MCF 10A (cell line): ENCODE data around the gene LRP8. TPM values are rescaled to one million over a fixed set of nuclear protein-coding genes. Genes with fewer than 3 reads are reported as not detected.

Experiments used
- BruUV-seq: library from RNA; stranded (reverse); fragments of 400-500 nt; replicated peaks from 2 replicates; lab custom pipeline; 2021; lab: Mats Ljungman, UMichigan
- CTCF ChIA-PET: fragments of 300-600 bp; sonication (Branson Sonifier 250); formaldehyde crosslinking; extraction: SDS; loops from one replicate; lab custom pipeline; 2021; ENCODE audit warnings: antibody characterized with exemption, inconsistent platforms; lab: Yijun Ruan, JAX
- POLR2A ChIA-PET: fragments of 300-600, 350-650 bp; sonication (Branson Sonifier 250); formaldehyde crosslinking; extraction: SDS; loops from one replicate; lab custom pipeline; 2020; ENCODE audit warnings: antibody characterized with exemption, inconsistent platforms; lab: Yijun Ruan, JAX
- DNase-seq: peaks from one replicate; pipeline ENCODE4 v3.0.0-alpha.2; 2018; ENCODE audit not compliant: unreplicated experiment
- H3K27ac Mint-ChIP-seq: one replicate; pipeline ENCODE4 v1.8.0; 2022; ENCODE audit warnings: mild to moderate bottlenecking, low read depth, mixed read lengths; ENCODE audit not compliant: unreplicated experiment
- H3K27me3 Mint-ChIP-seq: one replicate; pipeline ENCODE4 v1.8.0; 2022; ENCODE audit warnings: mixed read lengths; ENCODE audit not compliant: insufficient read depth, unreplicated experiment
- H3K36me3 Mint-ChIP-seq: one replicate; pipeline ENCODE4 v1.8.0; 2022; ENCODE audit warnings: mild to moderate bottlenecking, moderate library complexity, mixed read lengths; ENCODE audit not compliant: insufficient read depth, unreplicated experiment
- H3K4me1 Mint-ChIP-seq: one replicate; pipeline ENCODE4 v1.8.0; 2022; ENCODE audit warnings: mixed read lengths; ENCODE audit not compliant: insufficient read depth, unreplicated experiment
- H3K4me3 Mint-ChIP-seq: one replicate; pipeline ENCODE4 v1.8.0; 2022; ENCODE audit warnings: mild to moderate bottlenecking, moderate library complexity, mixed read lengths; ENCODE audit not compliant: unreplicated experiment
- H3K9me3 Mint-ChIP-seq: one replicate; pipeline ENCODE4 v1.8.0; 2022; ENCODE audit warnings: mixed read lengths; ENCODE audit not compliant: unreplicated experiment
- CTCF ChIP-seq: fragments of 200-600 bp; IDR thresholded peaks from one replicate; pipeline ENCODE4 v1.8.0; 2022; ENCODE audit warnings: antibody characterized with exemption, mild to moderate bottlenecking; ENCODE audit not compliant: unreplicated experiment
- intact Hi-C: fragments of 100-400 bp; cut with micrococcal nuclease; formaldehyde crosslinking; loops from 2 replicates; pipeline ENCODE4 v1.14.1; 2022
- total RNA-seq: library from RNA; stranded (reverse); gene quantifications from 2 replicates; pipeline ENCODE4 v1.2.3, GENCODE V29; 2022

LRP8 gene
- total RNA-seq, 1 experiment from 2014 or later, result 21.8 TPM

GRCh38 chr1:53344921-53345838 is 17.3 kb upstream of the LRP8 start:
- DNase-seq, result no peak
- Mint-ChIP-seq H3K4me3 (no peak overlapping the region), H3K36me3 (no peaks in the 10 kb centered on the region), H3K4me1 (no peaks in the 10 kb centered on the region), H3K27me3 (no peaks in the 10 kb centered on the region), H3K9me3 (no peaks in the 10 kb centered on the region), H3K27ac (no peak overlapping the region)
- ChIA-PET POLR2A (interaction anchor here (0.6 kb wide), 1 partner anchor 1049 kb away, joined by 4 read pairs; no protein-coding TSS in a partner anchor), CTCF (interaction anchor here (1.5 kb wide), 1 partner anchor 67 kb away, joined by 3 read pairs; no protein-coding TSS in a partner anchor)
- BruUV-seq, result no TSS peak
- intact Hi-C loops, result no loop called here
- no peak for TF ChIP-seq CTCF

- intact Hi-C loops, result no loop called here
- no peaks in the 10 kb centered on the region for H3K36me3 Mint-ChIP-seq
- ChIA-PET CTCF (interaction anchor here (1.5 kb wide), 1 partner anchor 66 kb away, joined by 3 read pairs; no protein-coding TSS in a partner anchor), POLR2A (interaction anchor here (0.6 kb wide), 1 partner anchor 9 kb away, joined by 3 read pairs; no protein-coding TSS in a partner anchor)
- no peak overlapping the region for H3K4me3 Mint-ChIP-seq
- no peaks in the 10 kb centered on the region for H3K27me3 Mint-ChIP-seq
- no TSS peak for BruUV-seq
- no peak overlapping the region for H3K27ac Mint-ChIP-seq
- H3K4me1 Mint-ChIP-seq, result no peaks in the 10 kb centered on the region
- no peak for DNase-seq
- TF ChIP-seq CTCF, result no peak
- H3K9me3 Mint-ChIP-seq, result no peaks in the 10 kb centered on the region
Measured at GRCh38 chr1:53343831-53344668, 16.2 kb upstream of the LRP8 start.

- CTCF ChIA-PET, result no interaction called here
Measured at GRCh38 chr1:53342735-53343470, 15.0 kb upstream of the LRP8 start.

More at GRCh38 chr1:53342735-53343470, 15.0 kb upstream of the LRP8 start:
- no peak overlapping the region for H3K27ac Mint-ChIP-seq
- intact Hi-C loops, result no loop called here
- TF ChIP-seq CTCF, result no peak
- H3K27me3 Mint-ChIP-seq, result peaks cover 8% of the 10 kb centered on the region
- no peak for DNase-seq
- BruUV-seq, result no TSS peak
- POLR2A ChIA-PET, result interaction anchor here (0.6 to 0.7 kb wide), 2 partner anchors 130 to 136 kb away, joined by 3 read pairs; no protein-coding TSS in a partner anchor
- H3K36me3 Mint-ChIP-seq, result no peaks in the 10 kb centered on the region
- H3K4me3 Mint-ChIP-seq, result no peak overlapping the region
- no peaks in the 10 kb centered on the region for H3K4me1 Mint-ChIP-seq
- no peaks in the 10 kb centered on the region for H3K9me3 Mint-ChIP-seq
